Measurements from ENCODE around the gene NALCN.

GRCh38 chr13:101120007-101120406 lies 296.3 kb downstream of the NALCN start:
- TF ChIP-seq, protein P1, sequence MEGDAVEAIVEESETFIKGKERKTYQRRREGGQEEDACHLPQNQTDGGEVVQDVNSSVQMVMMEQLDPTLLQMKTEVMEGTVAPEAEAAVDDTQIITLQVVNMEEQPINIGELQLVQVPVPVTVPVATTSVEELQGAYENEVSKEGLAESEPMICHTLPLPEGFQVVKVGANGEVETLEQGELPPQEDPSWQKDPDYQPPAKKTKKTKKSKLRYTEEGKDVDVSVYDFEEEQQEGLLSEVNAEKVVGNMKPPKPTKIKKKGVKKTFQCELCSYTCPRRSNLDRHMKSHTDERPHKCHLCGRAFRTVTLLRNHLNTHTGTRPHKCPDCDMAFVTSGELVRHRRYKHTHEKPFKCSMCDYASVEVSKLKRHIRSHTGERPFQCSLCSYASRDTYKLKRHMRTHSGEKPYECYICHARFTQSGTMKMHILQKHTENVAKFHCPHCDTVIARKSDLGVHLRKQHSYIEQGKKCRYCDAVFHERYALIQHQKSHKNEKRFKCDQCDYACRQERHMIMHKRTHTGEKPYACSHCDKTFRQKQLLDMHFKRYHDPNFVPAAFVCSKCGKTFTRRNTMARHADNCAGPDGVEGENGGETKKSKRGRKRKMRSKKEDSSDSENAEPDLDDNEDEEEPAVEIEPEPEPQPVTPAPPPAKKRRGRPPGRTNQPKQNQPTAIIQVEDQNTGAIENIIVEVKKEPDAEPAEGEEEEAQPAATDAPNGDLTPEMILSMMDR (IDR thresholded peaks at IDR 0.05): no peak
- TF ChIP-seq POLR2A (IDR thresholded peaks at IDR 0.05): no peak

All from body of pancreas (tissue), 4 donors.